ENCODE data around the gene MFNG.

MFNG gene

GRCh38 chr22:37519268-37520195 is 33.3 kb upstream of the MFNG start, which contains the start of gene CARD10:
Gene CARD10 (minus strand): TSS chr22:37519415. CDS start chr22:37519200, 215 bp downstream.
- CTCF ChIA-PET: no interaction called here
- no peaks in the 10 kb centered on the region for H3K9me3 Mint-ChIP-seq
- peak; percentile 42 for DNase-seq
- H3K36me3 Mint-ChIP-seq: no peaks in the 10 kb centered on the region
- H3K27me3 Mint-ChIP-seq: peaks cover 89% of the 10 kb centered on the region
- peak within 1 kb of the TSS; percentile 51 for H3K4me3 Mint-ChIP-seq
- no peak within 1 kb of the TSS for H3K27ac Mint-ChIP-seq
- H3K4me1 Mint-ChIP-seq: peaks cover 6% of the 10 kb centered on the region

GRCh38 chr22:37518509-37519267 is 32.5 kb upstream of the MFNG start:
- CTCF ChIA-PET: interaction anchor here (0.6 kb wide), 1 partner anchor 9 kb away, joined by 4 read pairs; no protein-coding TSS in a partner anchor
- peaks cover 86% of the 10 kb centered on the region for H3K27me3 Mint-ChIP-seq

GRCh38 chr22:37517826-37518450 is 31.8 kb upstream of the MFNG start:
- H3K4me3 Mint-ChIP-seq: peak overlapping the region; percentile 45
- H3K9me3 Mint-ChIP-seq: no peaks in the 10 kb centered on the region
- peaks cover 86% of the 10 kb centered on the region for H3K27me3 Mint-ChIP-seq
- H3K4me1 Mint-ChIP-seq: peaks cover 6% of the 10 kb centered on the region
- H3K36me3 Mint-ChIP-seq: no peaks in the 10 kb centered on the region
- CTCF ChIA-PET: interaction anchor here (0.6 kb wide), 1 partner anchor 9 kb away, joined by 4 read pairs; no protein-coding TSS in a partner anchor
- no peak overlapping the region for H3K27ac Mint-ChIP-seq
- DNase-seq: no peak

More at GRCh38 chr22:37518509-37519267, 32.5 kb upstream of the MFNG start:
- Mint-ChIP-seq H3K4me3 (peak overlapping the region; percentile 45), H3K36me3 (no peaks in the 10 kb centered on the region), H3K4me1 (peaks cover 6% of the 10 kb centered on the region), H3K9me3 (no peaks in the 10 kb centered on the region), H3K27ac (no peak overlapping the region)
- no peak for DNase-seq

GRCh38 chr22:37516456-37516855 is 30.3 kb upstream of the MFNG start:
- H3K36me3 Mint-ChIP-seq: no peaks in the 10 kb centered on the region

GRCh38 chr22:37515901-37516300 is 29.7 kb upstream of the MFNG start:
- Mint-ChIP-seq H3K4me3 (no peak overlapping the region), H3K27me3 (peaks cover 83% of the 10 kb centered on the region), H3K4me1 (peaks cover 6% of the 10 kb centered on the region), H3K36me3 (no peaks in the 10 kb centered on the region), H3K9me3 (no peaks in the 10 kb centered on the region), H3K27ac (no peak overlapping the region)
- CTCF ChIA-PET: no interaction called here
- no peak for DNase-seq

More at GRCh38 chr22:37516456-37516855, 30.3 kb upstream of the MFNG start:
- DNase-seq: no peak
- Mint-ChIP-seq H3K4me1 (peaks cover 6% of the 10 kb centered on the region), H3K27me3 (peaks cover 83% of the 10 kb centered on the region), H3K9me3 (no peaks in the 10 kb centered on the region), H3K27ac (no peak overlapping the region), H3K4me3 (no peak overlapping the region)
- CTCF ChIA-PET: no interaction called here

- no peaks in the 10 kb centered on the region for H3K36me3 Mint-ChIP-seq
- H3K27me3 Mint-ChIP-seq: peaks cover 79% of the 10 kb centered on the region
- no peak overlapping the region for H3K27ac Mint-ChIP-seq
- H3K9me3 Mint-ChIP-seq: no peaks in the 10 kb centered on the region
- no peak for DNase-seq
- H3K4me1 Mint-ChIP-seq: peaks cover 6% of the 10 kb centered on the region
- no peak overlapping the region for H3K4me3 Mint-ChIP-seq
- CTCF ChIA-PET: no interaction called here
Observed at GRCh38 chr22:37514526-37515051, 28.4 kb upstream of the MFNG start.

GRCh38 chr22:37511395-37512104 is 25.4 kb upstream of the MFNG start:
- H3K27me3 Mint-ChIP-seq: peaks cover 66% of the 10 kb centered on the region
- no peaks in the 10 kb centered on the region for H3K9me3 Mint-ChIP-seq
- no peak overlapping the region for H3K4me3 Mint-ChIP-seq
- no peak overlapping the region for H3K27ac Mint-ChIP-seq
- H3K4me1 Mint-ChIP-seq: no peaks in the 10 kb centered on the region
- CTCF ChIA-PET: interaction anchor here (1.4 kb wide), 1 partner anchor 13 kb away, joined by 3 read pairs; no protein-coding TSS in a partner anchor
- H3K36me3 Mint-ChIP-seq: no peaks in the 10 kb centered on the region
- no peak for DNase-seq

- Mint-ChIP-seq H3K9me3 (no peaks in the 10 kb centered on the region), H3K27me3 (peaks cover 61% of the 10 kb centered on the region), H3K27ac (no peak overlapping the region), H3K4me3 (no peak overlapping the region), H3K4me1 (no peaks in the 10 kb centered on the region), H3K36me3 (no peaks in the 10 kb centered on the region)
- DNase-seq: no peak
- CTCF ChIA-PET: no interaction called here
Observed at GRCh38 chr22:37510091-37510490, 23.9 kb upstream of the MFNG start.

- H3K4me1 Mint-ChIP-seq: no peaks in the 10 kb centered on the region
- peaks cover 61% of the 10 kb centered on the region for H3K27me3 Mint-ChIP-seq
- CTCF ChIA-PET: interaction anchor here (0.9 to 1.8 kb wide), 2 partner anchors 10 to 11 kb away, joined by 3 to 7 read pairs; no protein-coding TSS in a partner anchor
- H3K4me3 Mint-ChIP-seq: no peak overlapping the region
- no peak for DNase-seq
- no peaks in the 10 kb centered on the region for H3K36me3 Mint-ChIP-seq
- H3K27ac Mint-ChIP-seq: no peak overlapping the region
- H3K9me3 Mint-ChIP-seq: no peaks in the 10 kb centered on the region
Observed at GRCh38 chr22:37509059-37509860, 23.1 kb upstream of the MFNG start.

GRCh38 chr22:37508431-37508992 is 22.3 kb upstream of the MFNG start:
- H3K27me3 Mint-ChIP-seq: peaks cover 66% of the 10 kb centered on the region
- H3K36me3 Mint-ChIP-seq: no peaks in the 10 kb centered on the region
- H3K27ac Mint-ChIP-seq: no peak overlapping the region
- no peaks in the 10 kb centered on the region for H3K9me3 Mint-ChIP-seq
- no peak overlapping the region for H3K4me3 Mint-ChIP-seq
- H3K4me1 Mint-ChIP-seq: no peaks in the 10 kb centered on the region
- CTCF ChIA-PET: interaction anchor here (0.9 to 1.8 kb wide), 2 partner anchors 9 to 11 kb away, joined by 3 to 7 read pairs; no protein-coding TSS in a partner anchor
- DNase-seq: no peak

- H3K4me3 Mint-ChIP-seq: no peak overlapping the region
Observed at GRCh38 chr22:37507731-37508130, 21.5 kb upstream of the MFNG start.

GRCh38 chr22:37505989-37506388 is 19.8 kb upstream of the MFNG start:
- Mint-ChIP-seq H3K36me3 (no peaks in the 10 kb centered on the region), H3K27ac (no peak overlapping the region), H3K9me3 (no peaks in the 10 kb centered on the region), H3K27me3 (peaks cover 64% of the 10 kb centered on the region), H3K4me3 (no peak overlapping the region), H3K4me1 (peaks cover 14% of the 10 kb centered on the region)
- CTCF ChIA-PET: interaction anchor here (0.6 to 1.4 kb wide), 4 partner anchors 34 to 313 kb away, joined by 4 read pairs; no protein-coding TSS in a partner anchor
- DNase-seq: no peak

More at GRCh38 chr22:37507731-37508130, 21.5 kb upstream of the MFNG start:
- no peaks in the 10 kb centered on the region for H3K4me1 Mint-ChIP-seq
- CTCF ChIA-PET: interaction anchor here (1.8 kb wide), 1 partner anchor 10 kb away, joined by 7 read pairs; no protein-coding TSS in a partner anchor
- H3K27ac Mint-ChIP-seq: no peak overlapping the region
- H3K9me3 Mint-ChIP-seq: no peaks in the 10 kb centered on the region
- no peak for DNase-seq
- peaks cover 65% of the 10 kb centered on the region for H3K27me3 Mint-ChIP-seq
- H3K36me3 Mint-ChIP-seq: no peaks in the 10 kb centered on the region

Measured in activated naive CD4-positive, alpha-beta T cell treated with anti-CD3 and anti-CD28 coated beads, Interleukin-2, amount 10 ng/mL, durations not matched to agents 7 days and 5 days (primary cell).